T-helper 2 cell (primary cell): ENCODE measurements around the gene CCNH.

Experiments
- DNase-seq, 5 experiments: peaks; one replicate each; pipeline versions ENCODE4 v3.0.0 to v3.0.0-alpha.2; 2012 to 2022

CCNH gene

DNA sequence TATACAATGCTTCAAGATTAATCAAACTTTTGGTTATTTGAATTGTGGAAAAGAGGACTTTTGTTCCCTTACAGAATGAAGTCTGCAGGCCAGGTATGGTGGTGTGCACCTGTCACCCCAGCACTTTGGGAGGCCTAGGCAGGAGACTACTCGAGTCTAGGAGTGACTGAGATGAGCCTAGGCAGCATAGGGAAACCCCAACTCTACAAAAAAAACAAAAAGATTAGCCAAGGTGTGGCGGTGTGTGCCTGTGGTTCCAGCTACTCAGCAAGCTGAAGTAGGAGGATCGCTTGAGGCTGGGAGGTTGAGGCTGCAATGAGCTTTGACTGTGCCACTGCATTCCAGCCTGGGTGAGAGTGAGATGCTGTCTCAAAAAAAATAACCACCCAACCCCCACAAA is 9.3 kb downstream of the CCNH start:
- DNase-seq = peak in 2 of 5 experiments; percentile 18 to 23

DNA sequence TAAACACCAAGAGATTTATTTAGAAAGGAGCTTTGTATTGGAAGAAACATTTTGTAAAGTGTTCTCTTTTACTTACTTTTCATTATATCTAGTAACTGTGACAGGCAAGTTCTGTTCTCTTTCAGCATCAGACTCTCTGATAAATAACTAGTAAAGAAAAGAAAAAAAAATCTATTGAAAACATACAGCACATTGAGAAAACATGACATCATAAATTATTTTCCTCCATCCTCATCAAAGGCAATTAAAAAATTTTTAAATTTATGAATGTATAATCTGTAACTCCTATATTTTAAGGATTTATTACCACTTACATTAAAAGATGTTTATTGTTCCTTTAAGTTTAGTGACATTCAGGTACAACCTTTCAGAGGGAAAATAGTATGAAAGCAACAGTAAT is 11.1 kb downstream of the CCNH start:
- no peak for DNase-seq

DNA sequence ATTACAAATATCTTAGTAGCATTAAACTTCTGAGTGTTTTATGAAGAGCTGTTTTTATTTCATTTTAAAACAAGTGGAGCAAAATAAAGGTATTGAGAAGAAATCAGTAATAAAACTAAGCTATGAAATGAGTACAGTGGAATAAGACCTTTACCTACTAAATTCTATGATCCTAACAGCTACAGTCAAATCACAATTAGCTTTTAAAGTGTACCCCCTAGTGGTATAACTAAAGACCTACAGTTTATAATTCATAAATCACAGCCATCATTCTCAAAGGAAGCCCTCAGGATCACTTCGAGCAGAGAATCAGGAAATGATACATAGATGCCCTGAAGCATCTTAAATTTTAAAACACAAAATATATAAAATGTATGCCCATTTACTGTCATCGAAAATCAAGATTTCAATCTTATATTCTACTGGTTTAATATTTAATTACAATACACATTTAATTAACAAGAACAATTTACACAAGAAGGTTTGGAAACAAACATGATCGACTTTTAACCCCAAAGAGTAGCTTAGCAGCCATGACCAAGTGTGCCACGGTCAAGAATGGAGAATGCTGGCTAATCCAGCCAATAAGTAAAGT is 12.3 kb downstream of the CCNH start:
- DNase-seq = peak in 2 of 5 experiments; percentile 32 to 54

DNA sequence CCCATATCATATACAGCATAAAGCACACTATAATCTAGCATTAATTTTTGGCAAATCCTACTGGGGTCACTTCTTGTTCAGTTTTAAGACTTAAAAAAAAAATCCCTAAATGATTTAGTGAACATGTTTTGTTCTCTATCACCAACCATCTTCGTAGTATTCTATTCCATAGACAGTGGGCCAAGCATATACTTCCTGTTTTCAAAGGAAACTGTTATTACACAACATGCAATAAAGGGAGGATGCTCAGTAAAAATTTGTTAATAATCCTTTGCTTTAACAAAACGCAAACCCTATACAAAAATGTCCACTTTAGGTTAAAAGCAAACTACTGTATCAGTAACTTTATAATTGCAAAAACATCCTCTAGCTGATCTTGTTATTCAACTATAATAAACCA is 13.0 kb downstream of the CCNH start:
- no peak for DNase-seq

DNA sequence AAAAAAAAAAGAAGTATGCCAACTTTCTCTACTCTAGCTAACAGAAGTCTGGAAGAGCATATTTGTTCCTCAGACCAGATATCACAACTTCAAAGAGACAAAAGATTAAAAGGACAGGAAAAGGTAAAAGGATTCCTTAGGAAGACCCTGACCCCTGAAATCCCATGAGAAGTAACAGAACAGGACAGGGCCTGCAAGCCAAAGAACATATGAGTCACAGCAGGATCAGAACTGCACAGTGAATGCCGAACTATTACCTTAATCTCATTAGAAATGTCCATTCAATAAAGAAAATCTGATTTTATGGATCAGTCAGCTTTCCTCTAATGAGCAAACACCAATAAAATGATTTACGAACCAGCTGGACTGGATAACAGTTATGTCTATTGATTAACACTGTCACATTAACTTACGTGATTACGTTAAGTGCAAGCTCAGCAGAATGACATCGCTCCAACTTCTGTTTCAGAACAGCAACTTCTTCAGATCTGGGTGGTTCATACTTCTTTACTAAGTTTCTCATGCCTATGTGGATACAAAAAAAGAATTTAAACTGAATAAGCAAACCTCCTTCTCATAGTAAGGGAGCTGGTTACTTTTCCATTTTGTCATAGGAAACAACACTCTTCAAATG is 13.6 kb downstream of the CCNH start:
- DNase-seq = no peak

DNA sequence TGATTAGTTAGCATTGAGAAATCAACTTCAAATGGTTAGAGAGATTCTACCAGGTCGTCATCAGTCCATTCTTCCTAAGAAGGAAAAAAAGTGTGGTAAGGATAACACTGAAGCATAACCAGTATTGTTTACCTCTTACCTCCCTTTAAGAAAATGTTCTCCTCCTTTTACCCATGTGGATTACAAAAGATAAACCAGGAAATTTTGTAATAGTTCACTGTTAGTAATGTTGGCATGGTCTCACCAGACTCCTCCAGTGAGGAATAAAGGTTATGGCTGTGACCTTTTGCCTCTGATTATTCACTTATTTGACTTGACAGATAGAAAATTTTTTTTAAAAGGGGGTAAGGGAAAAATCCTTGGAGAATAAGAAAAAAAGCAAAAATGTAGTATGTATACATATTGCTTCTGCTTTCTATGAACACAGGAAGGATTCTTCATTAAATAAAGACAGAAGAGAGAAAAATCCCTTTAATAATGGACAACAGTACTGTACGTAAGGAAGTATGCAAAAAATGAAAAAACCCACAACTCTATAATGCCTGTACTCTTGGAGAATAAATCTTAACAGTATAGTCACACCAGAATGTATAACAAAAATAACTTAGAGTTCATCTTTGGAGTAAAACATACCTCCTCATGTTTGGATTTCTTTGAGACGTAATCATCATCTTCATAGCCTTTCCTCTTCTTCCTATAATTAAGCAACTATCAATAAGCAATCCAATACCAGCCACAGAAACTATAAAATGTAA is 18.1 kb downstream of the CCNH start:
- DNase-seq = no peak

DNA sequence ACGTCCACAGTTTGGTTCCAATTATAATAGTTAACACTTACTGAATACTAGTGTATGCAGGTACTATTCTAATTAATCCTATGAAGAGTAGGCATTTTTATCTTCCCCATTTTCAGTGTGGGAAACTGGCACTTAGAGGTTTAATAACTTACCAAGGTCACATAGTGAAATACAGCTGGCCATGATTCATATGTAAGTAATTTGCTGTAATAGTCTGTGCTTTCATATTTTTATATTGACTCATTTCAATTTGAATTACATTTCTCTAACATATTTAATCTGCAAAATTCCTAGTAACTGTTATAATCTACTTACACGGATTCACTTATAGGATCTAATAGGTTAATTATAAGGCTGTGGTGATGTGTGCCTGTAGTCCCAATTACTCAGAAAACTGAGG is 19.4 kb downstream of the CCNH start:
- DNase-seq = no peak

DNA sequence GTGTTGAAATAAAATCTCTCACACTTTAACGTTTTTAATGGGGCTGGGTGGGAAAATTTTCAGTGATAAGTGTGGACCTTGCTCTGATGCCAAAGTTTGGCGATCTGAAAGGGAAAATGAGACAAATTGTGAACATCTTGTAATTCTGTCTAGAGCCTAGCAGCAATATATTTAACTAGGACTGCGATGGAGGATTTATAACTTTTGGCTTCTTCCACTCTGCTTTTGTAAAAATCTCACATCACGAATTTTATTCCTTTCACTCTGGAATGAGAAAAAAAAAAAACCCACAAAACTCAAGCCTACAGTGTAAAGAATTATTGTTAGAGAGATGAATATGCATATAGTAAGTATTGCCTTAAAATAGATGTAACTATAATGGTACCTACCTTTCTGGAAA is 19.9 kb downstream of the CCNH start:
- DNase-seq = no peak

DNA sequence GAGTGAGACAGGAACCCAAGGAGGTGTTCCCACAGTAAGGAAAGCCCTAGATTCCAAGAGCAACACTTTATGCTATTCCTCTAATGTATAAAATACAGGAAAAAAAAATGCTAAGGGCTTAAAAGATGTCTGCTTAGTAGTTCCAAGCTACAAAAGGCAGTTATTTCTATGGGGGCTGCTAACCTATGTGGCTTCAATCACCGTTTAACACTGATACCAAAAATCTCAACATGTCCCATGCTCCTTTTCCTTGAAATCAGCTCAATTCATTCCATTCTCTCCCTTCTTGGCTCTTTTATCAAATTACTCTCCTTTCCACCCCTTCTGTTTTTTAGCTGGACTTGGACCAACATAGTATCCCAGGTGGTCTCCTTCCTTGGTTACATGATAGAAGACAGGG is 20.6 kb downstream of the CCNH start:
- DNase-seq = no peak

DNA sequence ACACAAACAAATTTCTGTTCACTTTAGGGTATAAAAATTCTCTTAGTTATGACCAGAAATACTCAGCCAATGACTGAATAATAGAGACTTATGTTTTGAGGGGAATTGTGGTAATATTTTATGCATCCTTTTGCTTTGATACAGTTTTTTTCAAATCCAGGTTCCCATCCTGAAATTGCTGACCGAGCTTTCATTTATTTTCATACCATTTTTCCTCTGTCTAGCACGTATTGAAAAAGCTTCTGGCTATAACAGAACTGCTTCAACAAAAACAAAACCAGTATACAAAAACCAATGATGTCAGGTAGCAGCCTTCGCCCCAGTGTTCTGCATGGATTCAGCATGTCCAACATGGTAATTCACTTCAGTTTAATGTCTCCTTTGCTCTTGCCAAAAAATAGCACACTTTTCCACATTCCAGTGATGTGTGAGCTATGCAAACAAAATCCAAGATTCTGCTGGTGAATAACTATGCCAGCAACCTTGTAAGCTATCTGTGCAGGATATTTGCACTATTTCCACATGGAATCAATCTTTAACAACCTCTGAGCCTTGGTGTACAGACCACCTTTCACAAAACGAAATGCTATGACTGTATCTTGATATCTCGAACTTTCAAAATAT is 22.0 kb downstream of the CCNH start:
- no peak for DNase-seq

DNA sequence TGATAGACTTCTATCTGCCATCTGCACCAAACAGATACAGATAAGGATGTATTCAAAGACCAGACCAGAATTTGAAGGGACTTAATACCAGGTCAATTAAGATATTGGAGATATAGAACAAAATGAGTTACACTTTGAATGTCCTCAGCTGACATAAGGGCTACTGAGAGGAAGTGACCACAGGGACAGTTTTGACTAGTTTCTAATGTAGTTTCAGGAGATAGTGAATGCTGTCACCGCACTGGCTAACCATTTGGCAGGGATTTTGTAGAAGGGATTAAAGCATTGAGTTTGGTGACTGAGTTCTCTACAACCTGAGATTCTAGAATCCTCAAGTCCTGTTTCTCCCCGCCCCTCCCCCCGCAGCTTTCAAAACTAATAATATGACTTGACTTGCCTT is 22.7 kb downstream of the CCNH start:
- DNase-seq = peak in 1 of 5 experiments; percentile 14

DNA sequence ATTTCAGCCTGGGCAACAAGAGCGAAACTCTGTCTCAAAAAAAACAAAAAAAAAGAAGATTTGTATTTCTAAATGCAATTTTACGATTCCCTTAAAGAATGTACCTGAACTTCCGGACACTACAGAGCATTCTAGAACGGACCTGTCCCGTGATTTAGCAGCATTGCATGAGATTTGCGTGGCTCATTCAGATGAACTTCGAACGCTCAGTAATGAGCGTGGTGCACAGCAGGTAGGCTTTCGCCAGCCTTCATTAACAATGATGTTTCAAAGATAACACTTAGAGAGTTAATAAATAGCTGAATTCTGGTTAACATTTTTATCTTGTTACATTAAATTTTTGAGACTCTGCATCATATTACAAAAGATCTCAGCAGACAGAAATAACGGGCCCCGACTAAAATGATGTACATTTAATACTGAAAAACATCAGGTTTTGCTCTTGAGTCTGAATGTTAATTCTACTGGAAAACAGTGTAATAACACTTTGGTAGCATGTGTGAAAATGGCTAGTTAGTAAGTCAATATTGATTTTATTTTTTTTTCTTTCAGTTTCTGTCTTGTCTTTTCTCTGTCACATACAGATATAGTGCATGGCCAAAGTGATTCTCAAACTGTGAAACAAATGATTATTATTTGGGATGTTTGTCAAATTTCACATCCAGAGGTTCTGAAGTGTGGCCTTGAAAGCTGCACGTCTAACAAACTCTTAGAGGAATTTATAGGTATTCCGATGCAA is 23.3 kb downstream of the CCNH start:
- DNase-seq = no peak

DNA sequence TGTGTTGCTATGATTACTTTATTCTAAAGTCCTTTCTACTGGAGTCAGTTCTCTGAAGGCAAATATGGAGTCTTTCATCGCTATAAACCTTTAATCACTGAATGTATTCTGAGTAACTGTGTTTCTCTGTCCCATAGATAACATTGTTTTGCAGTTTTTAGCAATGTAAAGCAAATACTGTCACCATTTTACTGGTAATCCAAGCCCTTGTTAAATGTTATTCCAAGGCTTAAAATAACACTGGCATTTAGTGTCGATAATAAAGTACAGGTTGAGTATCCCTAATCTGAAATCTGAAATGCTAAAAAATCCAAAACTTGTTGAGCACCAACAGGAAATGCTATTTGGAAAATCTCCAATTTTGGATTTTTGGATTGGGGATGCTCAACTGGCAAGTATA is 24.6 kb downstream of the CCNH start:
- no peak for DNase-seq

DNA sequence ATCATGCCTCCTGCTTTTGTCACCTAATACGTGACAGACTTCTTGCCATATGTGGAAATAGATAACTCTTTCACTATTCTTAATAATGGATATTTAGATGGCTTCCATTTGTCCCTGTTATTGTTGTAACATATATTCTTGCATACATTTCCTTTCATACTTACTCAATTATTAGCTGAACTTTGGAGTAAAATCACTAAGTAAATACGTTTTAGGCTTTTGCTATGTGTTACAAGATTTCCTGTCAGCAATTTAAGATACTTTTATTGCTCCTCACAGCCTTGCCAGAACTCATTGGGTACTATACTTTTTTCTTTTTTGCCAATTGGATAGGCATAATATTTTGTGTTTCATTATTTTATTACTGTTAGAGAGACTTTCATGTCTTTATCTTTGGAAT is 26.9 kb downstream of the CCNH start:
- DNase-seq = no peak

DNA sequence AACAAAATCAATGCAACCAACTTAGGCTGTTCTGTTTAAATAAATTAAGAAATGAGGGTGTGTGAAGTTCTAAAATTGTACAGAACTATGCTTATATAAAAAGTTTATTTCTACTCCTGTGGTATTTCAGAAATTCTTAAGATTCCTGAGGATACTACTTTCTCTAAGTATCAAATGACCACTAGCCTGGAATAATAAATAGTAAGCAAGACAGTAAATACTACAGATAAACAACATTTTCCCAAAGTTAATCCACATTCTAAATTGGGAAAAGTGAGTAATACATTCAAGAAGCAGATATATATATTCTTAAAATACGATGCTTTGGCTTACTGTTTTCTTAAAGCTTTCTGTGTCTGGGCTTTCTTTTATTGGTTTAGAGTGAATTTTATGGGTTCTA is 29.5 kb downstream of the CCNH start:
- no peak for DNase-seq

DNA sequence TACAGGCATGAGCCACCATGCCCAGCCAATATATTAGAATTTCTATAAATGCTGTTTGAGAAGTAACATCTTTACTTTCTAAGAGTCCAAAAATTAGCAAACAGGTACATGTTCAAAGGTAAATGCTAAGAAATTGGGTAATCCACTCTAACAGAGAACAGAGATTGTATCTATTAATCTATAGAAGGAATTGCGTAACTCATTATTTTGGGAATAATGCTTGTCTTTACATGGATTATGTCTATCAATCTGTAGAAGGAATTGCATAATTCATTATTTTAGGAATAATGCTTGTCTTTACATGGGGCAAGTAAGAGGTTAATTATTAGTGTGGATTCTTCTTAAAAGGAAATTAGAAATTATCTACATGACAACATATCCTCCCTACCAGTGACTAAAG is 30.5 kb downstream of the CCNH start:
- no peak for DNase-seq

DNA sequence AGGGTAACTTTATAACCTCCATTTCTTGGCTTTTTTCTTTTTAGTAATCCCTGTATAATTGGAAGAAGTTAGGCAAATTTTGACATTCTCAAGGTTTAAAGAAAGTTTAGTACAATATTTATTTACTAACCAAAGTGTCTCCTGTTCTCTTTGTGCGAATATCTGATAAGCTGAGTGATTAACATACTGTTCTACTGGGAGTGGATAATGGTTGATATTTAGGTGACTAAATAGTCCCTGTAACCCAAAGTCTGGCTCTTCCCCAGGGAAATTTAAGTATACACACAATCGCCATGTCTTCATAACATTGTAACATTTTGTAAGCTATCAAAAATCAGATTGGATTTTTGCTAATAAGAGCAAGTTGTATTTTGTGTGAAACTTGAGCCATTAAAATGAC is 40.0 kb downstream of the CCNH start:
- no peak for DNase-seq

DNA sequence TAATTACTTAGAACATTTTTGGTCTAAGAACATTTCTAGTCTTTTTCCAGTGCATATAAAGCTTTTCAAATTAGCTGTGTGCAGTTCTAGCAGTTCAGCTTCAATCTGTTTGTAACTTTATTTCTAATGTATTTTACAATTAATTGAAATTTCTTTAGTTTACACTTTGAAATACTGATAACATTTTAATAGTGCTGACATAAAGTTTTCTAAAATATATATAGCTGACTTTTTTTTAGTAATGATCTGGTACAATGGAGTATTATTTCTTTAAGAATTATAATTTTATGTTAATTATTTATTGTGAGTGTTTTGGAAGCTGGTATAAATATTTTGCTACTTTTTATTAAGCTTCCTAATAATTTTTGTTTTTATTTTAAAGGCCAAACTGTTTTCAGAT is 43.3 kb downstream of the CCNH start:
- DNase-seq = no peak

DNA sequence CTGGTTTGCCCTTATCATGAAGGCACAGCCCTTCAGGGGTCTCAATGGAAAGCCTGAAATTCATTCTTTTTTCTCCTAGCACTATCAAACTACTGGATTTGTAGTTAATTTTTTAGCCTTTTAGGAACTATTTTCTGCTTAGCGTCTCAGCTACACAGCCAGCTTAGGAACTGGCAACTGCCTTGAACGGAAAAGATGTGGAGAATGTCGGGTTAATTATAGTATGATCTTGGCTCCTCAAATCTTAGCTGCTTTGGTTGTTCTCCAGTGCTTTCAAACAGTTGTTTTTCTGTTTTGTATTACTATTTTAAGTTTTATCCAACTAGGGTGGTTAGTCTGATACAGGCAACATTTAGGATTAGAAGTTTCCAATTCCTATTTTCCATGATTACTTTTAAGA is 44.1 kb downstream of the CCNH start:
- DNase-seq = no peak

DNA sequence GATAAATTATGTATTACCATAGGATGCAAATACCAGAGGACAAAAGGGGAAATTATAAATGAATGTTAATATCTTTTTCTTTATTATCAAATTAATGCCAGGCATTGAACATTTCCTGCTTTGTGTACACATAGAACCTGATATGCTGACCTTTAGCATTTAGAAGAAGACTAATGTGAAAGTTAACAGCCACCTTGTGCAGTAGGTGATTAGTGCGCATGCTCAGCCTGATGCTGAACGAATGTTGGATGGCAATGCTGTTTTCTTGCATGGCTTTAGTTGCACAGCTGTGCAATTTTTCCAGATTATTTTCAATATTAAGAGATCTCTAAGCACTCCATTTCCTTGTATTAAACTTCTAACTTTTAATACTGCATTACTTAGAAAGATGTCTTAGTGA is 45.5 kb downstream of the CCNH start:
- no peak for DNase-seq

DNA sequence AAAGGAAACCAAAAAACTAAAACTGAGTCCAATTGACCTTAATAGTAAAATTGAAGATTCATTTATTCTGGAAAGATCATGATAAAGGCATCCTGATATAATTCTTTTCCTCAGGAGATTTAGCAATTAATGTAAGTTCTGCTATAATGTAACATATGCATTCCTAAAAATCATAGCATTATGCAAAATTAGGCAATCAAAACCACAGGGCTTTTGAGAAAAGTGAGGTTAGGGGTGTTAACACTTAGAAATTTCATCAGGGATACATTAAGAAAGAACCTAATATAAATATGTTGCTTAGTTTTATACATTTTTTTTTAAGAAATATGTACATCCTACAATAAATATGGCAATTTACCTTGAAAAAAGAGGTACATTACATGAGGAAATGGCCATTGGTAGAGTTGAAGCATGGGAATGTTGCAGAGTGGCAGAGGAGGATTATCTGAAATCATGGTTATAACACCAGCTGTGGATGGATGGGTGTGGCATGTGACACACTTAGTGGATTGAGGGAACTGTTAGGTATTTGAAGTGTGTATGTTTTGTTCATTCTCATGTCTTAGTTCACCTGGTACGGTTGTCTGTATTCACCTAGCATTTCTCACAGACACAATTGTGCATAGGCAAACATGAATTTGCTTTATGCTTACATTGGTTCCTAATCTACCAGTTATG is 51.1 kb downstream of the CCNH start:
- no peak for DNase-seq

DNA sequence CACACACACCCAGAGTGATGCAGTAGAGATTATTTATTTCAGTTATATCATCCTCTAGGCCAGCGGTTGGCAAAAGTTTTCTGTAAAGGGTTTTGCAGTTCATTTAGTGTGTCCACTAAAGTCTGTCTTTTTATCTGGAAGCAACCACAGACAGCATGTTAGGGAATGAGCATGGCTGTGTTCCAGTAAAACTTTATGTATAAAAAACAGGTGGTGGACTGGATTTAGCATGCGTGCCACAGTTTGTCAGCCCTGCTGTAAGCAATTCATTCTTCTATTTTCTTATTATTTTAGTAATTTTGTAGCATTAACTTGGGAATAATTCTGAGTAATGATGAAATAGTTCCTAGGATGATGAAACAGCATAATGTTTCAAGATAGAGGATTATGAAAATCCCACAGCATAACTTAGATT is 51.7 kb downstream of the CCNH start:
- no peak for DNase-seq

DNA sequence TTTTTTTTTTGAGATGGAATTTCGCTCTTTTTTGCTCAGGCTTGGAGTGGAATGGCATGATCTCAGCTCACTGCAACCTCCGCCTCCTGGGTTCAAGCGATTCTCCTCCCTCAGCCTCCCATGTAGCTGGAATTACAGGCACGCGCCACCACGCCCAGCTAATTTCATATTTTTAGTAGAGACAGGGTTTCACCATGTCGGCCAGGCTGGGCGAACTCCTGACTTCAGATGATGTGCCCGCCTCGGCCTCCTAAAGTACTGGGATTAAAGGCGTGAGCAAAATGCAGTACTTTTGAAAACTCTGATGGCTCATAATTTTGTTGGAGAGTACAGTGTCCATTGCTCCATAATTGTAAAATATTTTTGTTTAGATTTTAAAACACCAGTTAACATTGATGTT is 52.6 kb downstream of the CCNH start:
- DNase-seq = no peak
